HG03565 (cell line): ENCODE results near the gene LTB4R2.

Source experiments
- ATAC-seq: cut with Tn5 transposase; IDR thresholded peaks from one replicate; pipeline ENCODE4 v1.9.1; 2021; ENCODE audit warnings: mild to moderate bottlenecking, moderate library complexity; ENCODE audit not compliant: unreplicated experiment

The LTB4R2 gene

GRCh38 chr14:24298892-24299254 lies 11.1 kb upstream of the LTB4R2 start:
- no peak for ATAC-seq

- ATAC-seq: peak; percentile 67
Observed at GRCh38 chr14:24299255-24300191, 10.4 kb upstream of the LTB4R2 start, which contains the start of the genes DHRS1 and NOP9. Gene DHRS1 (minus strand): TSS chr14:24299780. CDS start chr14:24299106, 674 bp downstream. Gene NOP9 (plus strand): TSS chr14:24299850. CDS start chr14:24299955, 105 bp downstream.

- ATAC-seq: no peak
Observed at GRCh38 chr14:24300326-24300980, 9.5 kb upstream of the LTB4R2 start.

GRCh38 chr14:24304019-24304387 lies 5.9 kb upstream of the LTB4R2 start:
- no peak for ATAC-seq

GRCh38 chr14:24307156-24307574 lies 2.8 kb upstream of the LTB4R2 start:
- no peak for ATAC-seq

- ATAC-seq: no peak
Observed at GRCh38 chr14:24307575-24308341, 2.2 kb upstream of the LTB4R2 start, which contains the start of gene CIDEB. Gene CIDEB (minus strand): TSS chr14:24307977. CDS start chr14:24307858, 119 bp downstream.

- no peak for ATAC-seq
Observed at GRCh38 chr14:24308342-24309124, 1.4 kb upstream of the LTB4R2 start.

- no peak for ATAC-seq
Observed at GRCh38 chr14:24310265-24310645, 315 bp downstream of the LTB4R2 start.

- ATAC-seq: peak; percentile 56
Observed at GRCh38 chr14:24310646-24311604, 985 bp downstream of the LTB4R2 start, which contains the start of gene LTB4R. Gene LTB4R (plus strand): TSS chr14:24311502. CDS start chr14:24315652, 4,150 bp downstream.

GRCh38 chr14:24311837-24312615 lies 2.1 kb downstream of the LTB4R2 start:
- no peak for ATAC-seq

GRCh38 chr14:24312736-24313507 lies 3.0 kb downstream of the LTB4R2 start:
- ATAC-seq: no peak

GRCh38 chr14:24313913-24314312 lies 4.0 kb downstream of the LTB4R2 start:
- ATAC-seq: no peak

GRCh38 chr14:24314377-24315193 lies 4.6 kb downstream of the LTB4R2 start:
- no peak for ATAC-seq

GRCh38 chr14:24315243-24315806 lies 5.4 kb downstream of the LTB4R2 start:
- ATAC-seq: no peak

- no peak for ATAC-seq
Observed at GRCh38 chr14:24315807-24316596, 6.1 kb downstream of the LTB4R2 start.

GRCh38 chr14:24316597-24316950 lies 6.6 kb downstream of the LTB4R2 start:
- ATAC-seq: no peak
